HG03460 (cell line): ENCODE data around the gene AKNAD1.

ENCODE experiments used
- ATAC-seq: cut with Tn5 transposase; IDR thresholded peaks from one replicate; pipeline ENCODE4 v1.9.1; 2021; ENCODE audit not compliant: unreplicated experiment

AKNAD1 gene

DNA sequence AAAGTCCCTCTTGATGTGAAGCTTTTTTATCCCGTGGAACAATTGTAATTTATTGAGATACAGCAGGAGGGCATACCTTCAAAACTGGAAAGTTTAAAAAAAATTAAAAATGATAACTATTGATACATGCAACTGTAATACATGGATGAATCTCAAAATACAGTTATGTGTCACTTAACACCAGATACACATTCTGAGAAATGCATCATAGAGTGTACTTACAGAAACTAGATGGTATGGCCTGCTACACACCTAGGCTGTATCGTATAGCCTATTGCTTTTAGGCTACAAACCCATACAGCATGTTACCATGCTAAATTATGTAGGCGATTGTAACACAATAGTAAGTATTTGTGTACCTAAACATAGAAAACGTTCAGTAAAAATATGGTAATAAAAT lies 7.1 kb upstream of the AKNAD1 start:
- no peak for ATAC-seq

DNA sequence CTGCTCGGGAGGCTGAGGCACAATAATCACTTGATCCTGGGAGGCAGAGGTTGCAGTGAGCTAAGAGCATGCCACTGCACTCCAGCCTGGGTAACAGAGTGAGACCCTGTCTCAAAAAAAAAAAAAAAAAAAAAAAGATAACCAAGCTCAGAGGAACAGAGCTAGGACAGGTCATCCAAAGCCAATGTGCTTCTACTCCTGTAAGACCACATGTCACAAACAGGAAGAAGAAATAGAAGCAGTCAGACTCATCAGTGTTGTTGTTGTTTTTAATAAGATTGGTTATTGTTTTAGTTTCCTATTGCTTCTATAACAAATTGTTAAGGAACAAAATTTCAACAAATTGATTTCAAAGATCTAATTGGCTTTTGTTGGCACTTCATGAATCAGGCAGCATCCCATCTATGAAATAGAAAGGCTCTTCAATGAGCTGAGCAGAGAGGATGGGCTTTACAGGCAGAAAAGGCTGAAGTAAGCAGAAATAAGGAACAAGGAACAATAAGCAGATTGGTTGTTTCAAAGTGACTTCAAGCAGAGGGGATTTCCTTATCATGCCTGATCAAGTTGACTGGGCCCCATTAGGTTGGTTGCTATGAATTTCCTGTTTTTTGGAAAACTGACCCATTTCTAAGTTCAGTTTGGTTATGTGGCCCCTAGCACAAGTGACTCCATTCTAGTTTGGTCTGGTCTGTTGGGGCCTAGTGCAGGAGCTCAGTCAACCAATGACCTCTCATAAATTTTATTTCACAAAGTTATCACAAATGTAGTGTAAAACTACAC lies 6.0 kb upstream of the AKNAD1 start:
- no peak for ATAC-seq

DNA sequence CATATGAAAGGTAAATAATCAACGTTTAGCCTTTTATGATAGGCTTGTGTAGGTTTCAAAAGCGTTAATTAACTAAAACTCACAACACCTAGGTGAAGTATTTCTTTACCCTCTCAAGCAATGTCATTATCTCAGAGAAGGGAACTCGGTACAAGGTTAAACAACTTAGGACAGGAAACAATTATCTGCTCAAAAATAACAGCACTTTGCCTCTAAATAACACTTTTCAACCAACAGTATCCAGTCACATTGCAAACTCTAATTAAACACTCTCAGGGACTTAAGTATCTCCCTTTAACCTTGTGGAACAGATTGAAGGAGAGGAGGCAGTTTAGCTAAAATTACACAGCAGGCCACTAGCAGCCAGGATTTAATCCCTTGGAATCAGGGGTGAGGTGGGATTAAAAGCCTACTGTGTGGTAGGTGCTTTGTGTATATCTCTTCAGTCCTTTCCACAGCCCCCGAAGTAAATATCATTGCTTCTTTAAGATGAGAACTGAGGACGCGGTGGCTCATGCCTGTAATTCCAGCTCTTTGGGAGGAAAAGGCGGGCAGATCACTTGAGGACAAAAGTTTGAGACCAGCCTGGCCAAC lies 5.2 kb upstream of the AKNAD1 start:
- no peak for ATAC-seq

DNA sequence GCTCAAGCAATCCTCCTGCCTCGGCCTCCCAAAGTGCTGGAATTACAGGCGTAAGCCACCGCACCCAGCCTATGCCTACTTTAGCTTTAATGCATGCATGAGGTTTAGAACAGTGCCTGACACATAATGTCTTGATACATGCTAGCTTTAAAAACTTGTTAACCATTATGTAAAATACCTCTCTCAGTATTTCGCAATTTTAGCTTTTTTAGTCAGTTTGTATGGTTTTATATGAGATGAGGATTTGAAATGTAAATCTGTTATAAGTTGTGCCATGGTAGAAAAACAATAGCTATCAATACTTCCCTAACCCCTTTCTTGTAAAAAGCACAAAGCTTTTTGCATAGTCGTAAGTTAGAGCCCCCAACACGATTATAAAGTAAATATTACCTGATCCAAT lies 4.7 kb upstream of the AKNAD1 start:
- ATAC-seq, result no peak

DNA sequence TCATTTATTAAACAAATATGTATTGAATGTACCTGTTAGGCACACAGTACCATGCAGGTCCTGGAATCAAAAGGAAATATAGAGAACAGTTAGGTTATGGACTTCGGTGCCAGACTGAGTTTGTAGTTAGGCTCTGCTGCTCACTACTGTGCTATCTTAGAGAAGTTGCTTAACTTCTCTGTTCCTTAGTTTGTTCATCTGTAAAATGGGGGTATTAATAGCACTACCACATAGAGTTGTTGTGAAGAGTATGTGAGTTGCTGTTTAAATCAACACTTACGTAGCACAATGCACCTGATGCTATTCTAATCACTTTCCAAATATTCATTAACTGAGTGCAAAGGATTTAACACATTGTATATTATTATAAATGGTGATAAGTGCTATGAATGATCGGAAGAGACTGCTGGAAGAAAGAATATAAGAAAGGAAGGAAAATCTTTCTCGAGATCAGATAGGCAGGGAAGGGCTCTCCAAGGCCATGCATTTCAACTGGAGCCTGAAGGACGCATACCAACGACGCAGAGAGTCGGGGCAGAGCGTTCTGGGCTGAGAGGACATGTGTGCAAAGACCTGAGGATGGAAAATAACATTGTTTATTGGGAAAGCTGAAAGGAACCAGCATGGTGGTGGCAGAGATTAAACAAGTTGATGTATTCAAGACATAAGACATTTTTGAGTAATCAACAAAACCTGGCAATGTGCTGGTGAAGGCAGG lies 3.5 kb upstream of the AKNAD1 start:
- ATAC-seq, result no peak

DNA sequence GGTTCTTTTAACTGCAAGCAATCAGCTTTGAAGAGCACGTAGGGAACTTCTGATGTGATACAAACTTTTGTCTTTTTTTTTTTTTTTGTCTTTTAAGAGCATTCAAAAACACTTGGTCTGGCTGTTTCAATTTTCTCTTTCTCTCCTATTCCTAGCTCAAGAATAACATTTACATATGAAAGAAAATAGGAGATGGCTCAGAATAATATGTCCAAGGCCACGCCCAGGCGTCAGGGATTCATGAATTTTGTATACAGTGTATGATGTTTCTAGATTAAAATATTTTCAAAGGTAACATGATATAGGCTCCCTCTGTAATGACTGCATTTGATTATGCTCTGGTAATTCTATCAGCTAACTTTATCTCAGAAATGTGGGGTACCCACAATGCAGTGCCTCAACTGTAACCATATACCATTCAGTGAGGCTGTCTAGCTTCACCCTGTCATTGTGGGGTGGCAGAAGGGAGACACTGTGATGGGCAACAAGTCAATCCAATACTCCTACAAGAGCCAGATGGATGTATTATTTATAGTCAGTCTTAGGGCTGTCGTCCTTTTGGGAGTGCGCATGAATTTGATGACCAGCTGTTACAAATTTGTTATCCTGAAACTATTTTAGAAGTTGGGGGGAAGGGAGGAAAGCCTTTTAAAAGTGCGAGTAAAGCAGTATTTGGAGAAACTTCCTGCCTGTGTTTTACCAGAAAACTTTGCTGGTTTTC lies 1.5 kb upstream of the AKNAD1 start:
- no peak for ATAC-seq

DNA sequence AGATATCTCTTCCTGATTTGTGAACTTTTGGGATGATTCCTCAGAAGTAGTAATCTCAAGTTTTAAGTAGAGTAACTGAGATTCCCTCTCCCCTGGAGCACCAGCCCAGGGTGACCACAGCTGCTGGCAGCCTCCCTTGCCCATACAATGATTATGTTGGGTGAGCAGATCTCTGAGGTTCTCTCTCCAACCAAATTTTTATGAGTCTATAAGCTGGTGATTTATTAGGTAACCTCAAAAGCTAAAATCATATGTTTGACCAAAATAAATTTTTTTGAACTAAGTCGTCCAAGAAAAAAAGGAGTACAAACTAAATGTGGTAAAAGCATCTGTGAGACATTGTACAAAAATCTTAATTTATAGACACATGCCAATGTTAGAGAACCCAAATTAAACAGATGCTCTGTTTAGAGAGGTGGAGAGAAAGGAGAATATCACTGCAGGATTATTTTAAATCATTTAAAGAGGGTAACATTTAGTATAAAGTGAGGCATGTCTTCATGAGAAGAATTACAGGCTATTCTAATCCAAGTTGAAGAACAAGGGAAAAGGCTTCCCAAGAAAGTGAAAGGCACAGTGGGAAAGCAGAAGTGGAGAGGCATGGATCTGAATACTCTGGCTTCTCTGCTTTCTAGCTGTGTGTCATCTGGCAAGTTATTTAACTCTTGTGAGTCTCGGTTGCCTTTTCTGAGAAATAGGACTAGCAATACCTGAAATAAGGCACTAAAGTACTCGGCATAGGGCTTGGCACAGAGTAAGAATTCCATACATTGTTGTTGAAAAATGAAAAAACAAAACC lies 2.5 kb downstream of the AKNAD1 start:
- no peak for ATAC-seq

DNA sequence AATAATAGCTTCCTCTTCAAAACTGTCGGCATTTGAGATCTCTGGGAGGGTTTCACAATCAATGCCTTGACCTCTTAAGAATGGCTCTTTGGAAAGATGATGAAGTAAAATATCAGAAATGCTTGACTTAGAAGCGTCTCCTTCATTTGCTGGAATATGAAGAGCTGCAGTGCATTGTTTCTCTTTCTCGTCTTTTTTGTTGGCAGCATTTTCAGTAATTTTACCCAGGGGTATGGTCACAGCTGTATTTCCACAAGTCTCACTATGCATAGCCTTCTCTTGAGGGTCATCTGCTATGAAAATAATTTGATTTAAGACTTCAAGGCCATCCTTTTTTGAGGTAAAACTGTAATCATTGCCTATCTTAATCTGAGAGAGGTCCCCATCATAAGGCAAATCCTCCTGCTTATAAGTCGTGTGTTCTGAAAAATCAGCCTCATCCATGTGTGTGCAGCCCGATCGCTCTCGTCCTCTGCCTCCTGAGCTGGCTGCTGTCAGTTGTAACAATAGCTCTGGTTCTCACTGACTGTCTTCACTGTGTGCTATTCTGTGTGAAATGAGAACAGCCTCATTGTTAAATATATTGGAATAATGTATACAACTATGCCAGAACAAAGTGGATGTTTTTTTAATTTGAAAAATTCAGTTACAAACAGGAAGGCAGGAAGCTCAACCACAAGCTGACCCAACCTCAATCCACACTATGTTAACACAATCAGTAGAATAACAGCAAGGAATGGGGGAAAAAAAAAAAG lies 4.5 kb downstream of the AKNAD1 start:
- ATAC-seq, result no peak

DNA sequence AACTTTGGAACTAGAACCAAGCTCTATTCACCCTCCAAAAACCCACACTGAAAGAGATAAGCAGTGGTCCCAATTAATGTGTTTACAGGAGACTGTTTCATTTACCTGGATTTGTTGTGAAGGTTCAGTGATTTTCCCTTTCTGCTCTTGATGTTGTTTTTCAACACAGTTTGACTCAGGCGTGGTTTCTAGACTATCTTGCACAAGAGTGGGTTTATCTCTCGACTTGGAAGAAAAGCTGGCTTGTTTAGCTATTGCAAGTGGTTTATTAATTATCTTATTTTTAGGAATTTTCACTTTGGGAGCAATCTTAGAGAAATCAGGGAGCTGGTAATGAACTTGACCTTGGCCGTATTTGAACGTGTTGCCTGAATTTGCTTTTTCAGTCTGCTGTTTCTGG lies 5.3 kb downstream of the AKNAD1 start:
- ATAC-seq, result no peak

DNA sequence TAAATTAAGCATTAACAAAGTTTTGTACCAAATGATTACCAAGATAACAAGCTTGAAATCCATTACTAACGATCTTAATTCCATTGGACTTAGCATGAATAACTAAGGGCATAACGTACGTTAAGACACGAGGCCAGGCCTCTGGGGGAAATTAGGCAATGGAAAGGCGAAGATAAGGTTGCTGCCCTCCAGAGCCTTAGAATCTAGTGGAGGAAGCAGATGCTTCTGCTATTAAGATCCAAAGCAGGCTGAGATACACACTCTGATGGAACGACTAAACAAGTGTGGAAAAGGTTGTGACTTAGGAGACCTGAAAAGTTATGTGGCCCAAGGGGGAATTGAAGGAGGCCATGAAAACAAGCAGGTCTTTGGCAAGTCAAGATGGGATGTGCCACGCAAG lies 6.0 kb downstream of the AKNAD1 start:
- ATAC-seq, result no peak

DNA sequence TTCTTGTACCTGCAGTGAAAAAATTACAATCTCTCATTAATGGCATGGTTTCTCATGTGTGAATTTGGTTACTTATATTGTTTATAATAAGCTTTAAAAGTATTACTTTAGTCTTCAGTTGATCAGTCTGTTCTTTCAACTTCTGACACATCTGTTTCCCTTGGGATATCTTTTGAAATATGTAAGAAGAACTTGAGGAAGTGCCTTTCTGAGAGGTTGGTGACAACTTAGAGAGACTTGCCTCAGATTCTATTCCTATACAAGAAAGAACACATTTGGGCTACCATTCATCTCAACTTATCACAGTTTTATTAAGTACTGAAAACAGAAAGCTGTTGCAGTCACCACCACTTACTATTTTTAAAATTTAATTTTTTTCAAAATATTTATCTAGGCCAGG lies 8.1 kb downstream of the AKNAD1 start:
- ATAC-seq, result no peak

DNA sequence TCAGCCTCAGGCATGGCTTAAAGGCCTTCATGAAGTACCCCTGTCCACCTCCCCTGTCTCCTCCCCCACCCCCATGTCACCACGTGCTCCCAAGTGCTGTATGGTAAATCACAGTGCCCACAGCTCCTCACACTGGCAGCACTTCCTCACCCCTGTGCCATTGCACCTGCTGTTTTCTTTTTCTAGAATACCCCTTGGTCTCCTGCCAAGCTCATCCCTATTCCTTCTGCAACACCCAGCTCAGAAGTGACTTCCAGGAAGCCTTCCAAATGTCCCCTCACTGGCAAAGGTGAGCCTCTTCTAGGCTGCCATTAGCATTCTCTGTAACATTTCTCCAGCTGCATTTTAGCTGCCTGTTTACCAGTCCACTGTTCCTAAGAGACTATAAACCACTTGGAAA lies 9.4 kb downstream of the AKNAD1 start:
- ATAC-seq, result no peak

DNA sequence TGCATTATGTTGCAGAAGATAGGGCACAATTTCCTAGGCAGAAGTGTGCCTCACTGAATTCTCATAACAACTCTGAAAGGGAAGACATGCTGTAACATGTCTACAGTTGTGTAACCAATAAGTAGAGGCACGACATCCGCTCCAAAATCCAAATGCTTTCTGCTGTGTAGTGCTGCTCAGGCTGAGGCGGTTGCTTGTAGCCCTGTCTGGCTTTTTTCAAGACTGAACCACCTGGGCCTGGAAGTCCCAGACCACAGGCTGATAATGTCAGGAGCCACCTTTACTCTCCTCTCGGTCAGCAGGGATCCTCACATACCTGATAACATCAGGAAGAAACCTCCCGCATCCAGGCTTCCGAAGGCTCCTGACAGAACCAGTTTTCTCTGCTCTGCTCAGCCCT lies 10.9 kb downstream of the AKNAD1 start:
- no peak for ATAC-seq

DNA sequence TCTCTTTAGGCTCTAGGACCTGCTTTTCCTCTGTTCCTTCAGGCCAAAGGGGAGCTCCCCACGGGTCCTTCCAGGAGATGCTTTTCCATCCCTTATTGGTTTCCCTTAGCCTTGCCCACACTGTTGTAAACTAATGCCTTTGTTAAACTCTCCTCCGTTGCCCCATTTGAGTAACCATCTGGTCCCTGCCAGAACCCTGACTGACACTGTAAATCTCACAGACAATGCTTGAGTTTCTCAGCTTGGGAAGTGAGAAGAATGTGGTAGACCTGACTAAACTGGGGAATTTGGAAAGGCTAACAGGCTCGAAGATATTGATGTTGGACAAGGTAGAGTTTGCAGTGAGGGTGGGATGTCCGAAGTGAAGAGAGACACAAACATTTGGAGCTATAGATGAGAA lies 11.4 kb downstream of the AKNAD1 start:
- ATAC-seq, result no peak

DNA sequence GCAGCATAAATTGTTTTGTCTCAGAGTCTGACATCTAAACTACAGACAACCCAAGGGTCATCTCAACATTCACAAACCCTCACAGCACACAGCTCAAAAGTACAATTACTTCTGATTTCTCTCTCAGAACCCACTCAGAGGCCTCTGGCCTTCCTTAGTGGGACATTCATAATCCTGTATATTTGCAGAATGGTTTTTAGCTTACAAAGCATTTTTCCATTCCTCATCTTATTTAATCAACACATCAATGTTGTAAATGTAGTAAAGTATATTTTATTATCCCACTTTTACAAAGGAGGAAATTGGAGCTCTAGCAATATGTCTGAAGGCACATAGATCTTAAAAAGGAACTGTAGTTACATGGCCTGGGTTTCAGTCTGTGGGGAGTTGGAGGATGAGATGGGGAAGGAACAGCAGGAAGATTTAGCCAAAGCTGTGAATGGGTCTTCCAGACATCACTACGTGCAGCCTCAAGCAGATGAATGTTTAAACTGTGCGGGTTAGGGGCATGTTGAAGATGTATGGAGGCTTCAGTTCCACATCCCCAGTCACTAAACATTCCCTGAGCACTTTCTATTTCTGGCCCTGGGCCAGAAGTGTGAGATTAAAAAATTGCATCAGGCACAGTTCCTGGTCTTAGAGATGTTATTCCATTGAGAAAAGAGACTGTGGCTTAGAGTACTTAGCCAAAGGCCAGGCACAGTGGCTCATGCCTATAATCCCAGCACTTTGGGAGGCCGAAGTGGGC lies 13.3 kb downstream of the AKNAD1 start:
- ATAC-seq, result no peak

DNA sequence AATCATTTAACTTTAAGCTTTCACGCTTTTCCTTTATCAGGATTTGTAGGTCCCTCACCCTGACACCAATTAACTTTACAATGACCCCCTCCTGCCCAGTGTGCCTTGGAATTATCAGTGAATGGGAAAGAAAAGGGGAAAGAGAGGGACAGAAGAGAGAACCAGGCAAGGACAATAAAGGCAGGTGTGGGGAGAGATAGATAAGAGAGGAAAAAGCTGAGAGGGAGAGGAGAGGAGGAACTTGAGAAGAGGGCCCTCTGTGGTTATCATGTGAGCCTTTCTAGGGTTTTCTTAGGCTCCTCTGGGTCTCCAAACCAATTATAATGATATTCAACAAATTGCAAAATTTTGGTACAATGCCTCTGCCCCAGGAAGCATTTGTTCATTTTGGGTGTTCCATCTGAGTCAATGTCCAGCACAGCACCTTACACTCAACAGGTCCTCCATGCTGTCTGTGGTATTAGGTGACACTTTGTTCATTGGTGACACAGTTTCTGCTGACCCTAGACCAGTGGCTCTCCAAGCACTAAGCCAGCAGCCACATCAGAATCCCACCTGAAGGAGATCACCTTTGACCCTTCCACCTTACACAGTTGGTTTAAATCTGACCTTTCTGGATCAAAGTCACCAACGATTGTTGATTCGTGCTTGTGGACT lies 14.2 kb downstream of the AKNAD1 start:
- no peak for ATAC-seq

DNA sequence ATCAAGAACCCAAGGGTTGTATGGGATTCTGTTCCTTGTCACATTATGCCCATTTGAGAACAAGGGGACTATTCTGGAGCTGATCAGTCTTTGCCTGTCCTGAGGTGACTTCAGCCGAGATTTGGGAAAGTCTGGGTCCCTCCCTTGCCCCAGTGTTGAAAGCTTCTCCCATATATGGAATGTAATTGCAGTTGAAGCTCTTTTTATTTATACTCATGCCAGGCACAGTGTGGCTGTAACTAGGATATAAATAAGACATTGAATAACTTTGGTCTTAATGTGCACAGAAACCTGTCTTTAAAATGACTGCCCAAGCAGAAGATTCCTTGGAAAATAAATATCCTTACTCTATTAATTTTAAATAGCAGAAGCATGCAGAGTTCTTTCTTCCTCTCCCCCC lies 15.2 kb downstream of the AKNAD1 start:
- ATAC-seq, result no peak

DNA sequence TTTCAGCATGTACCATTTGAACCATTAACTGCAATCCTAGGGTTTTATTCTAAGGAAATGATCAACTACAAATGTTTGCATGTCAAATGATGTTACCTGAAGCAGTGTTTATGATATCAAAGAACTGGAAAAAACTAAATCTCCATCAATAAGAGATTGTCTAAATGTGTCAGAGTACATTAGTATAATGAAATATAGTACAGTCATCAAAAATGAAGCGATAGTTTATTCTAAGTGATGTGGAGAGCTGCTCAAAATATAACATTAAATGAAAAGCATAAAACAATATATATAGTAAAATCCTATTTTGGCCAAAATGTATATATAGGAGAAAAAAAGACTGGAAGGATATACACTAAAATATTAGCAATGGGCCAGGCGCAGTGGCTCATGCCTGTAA lies 24.0 kb downstream of the AKNAD1 start:
- no peak for ATAC-seq

DNA sequence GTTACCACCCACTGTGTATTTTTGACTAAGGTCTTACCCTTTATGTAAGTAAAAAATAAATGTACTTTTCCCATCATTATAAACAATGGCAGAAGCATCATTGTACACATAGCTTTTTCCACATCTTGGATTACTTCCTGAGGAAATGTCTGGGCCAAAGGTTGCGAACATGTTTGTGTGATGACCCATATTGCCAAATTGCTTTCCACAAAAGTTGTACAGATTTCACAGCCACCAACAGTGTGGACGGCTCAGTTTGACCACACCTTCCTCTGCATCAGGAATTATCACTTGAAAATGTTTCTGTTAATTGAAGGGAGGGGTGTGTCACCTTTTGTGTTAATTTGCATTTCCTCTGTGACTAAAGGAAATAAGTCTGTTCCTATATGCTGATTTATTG lies 25.7 kb downstream of the AKNAD1 start:
- ATAC-seq, result no peak
